Ishikawa (cell line): ENCODE results near the gene DDR2.

Experiments used
- CEBPB ChIP-seq: IDR thresholded peaks from 2 replicates; pipeline ENCODE4 v1.6.1; 2012
- CREB1 ChIP-seq: IDR thresholded peaks from 2 replicates; pipeline ENCODE4 v1.6.1; 2012; ENCODE audit warnings: low read depth
- EGR1 ChIP-seq: IDR thresholded peaks from 2 replicates; pipeline ENCODE4 v1.6.1; 2012
- EP300 ChIP-seq: IDR thresholded peaks from 2 replicates; pipeline ENCODE4 v1.6.1; 2012; ENCODE audit warnings: borderline replicate concordance
- FOXM1 ChIP-seq: IDR thresholded peaks from 2 replicates; pipeline ENCODE4 v1.6.1; 2012; ENCODE audit warnings: low read depth, borderline replicate concordance
- MAX ChIP-seq: IDR thresholded peaks from 2 replicates; pipeline ENCODE4 v1.6.1; 2012
- NFIC ChIP-seq: IDR thresholded peaks from 2 replicates; pipeline ENCODE4 v1.6.1; 2012
- RAD21 ChIP-seq: IDR thresholded peaks from 2 replicates; pipeline ENCODE4 v1.6.1; 2012; ENCODE audit warnings: low read depth
- TAF1 ChIP-seq: IDR thresholded peaks from 2 replicates; pipeline ENCODE4 v1.6.1; 2012; ENCODE audit warnings: low read depth, mild to moderate bottlenecking
- TCF12 ChIP-seq: IDR thresholded peaks from 2 replicates; pipeline ENCODE4 v1.6.1; 2012; ENCODE audit warnings: low read depth
- TEAD4 ChIP-seq: IDR thresholded peaks from 2 replicates; pipeline ENCODE4 v1.6.1; 2012
- YY1 ChIP-seq: IDR thresholded peaks from 2 replicates; pipeline ENCODE4 v1.6.1; 2012; ENCODE audit warnings: low read depth
- ZBTB7A ChIP-seq: IDR thresholded peaks from 2 replicates; pipeline ENCODE4 v1.6.1; 2012; ENCODE audit warnings: low read depth
- TF ChIP-seq, protein P1 (sequence below): IDR thresholded peaks from 2 replicates; pipeline ENCODE4 v1.6.1; 2012
- TF ChIP-seq, protein P2 (sequence below): IDR thresholded peaks from 2 replicates; pipeline ENCODE4 v1.6.1; 2012; ENCODE audit warnings: low read depth, mild to moderate bottlenecking

The DDR2 gene

GRCh38 chr1:162661336-162661735, 29.1 kb downstream of the DDR2 start:
- TF ChIP-seq TAF1 (no peak), EGR1 (no peak), CEBPB (no peak), YY1 (no peak), ZBTB7A (no peak), TCF12 (no peak), EP300 (no peak), MAX (no peak), NFIC (no peak), TEAD4 (no peak), FOXM1 (no peak)
- TF ChIP-seq, protein P1, sequence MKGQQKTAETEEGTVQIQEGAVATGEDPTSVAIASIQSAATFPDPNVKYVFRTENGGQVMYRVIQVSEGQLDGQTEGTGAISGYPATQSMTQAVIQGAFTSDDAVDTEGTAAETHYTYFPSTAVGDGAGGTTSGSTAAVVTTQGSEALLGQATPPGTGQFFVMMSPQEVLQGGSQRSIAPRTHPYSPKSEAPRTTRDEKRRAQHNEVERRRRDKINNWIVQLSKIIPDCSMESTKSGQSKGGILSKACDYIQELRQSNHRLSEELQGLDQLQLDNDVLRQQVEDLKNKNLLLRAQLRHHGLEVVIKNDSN, result no peak

GRCh38 chr1:162662013-162662412, 29.7 kb downstream of the DDR2 start:
- TF ChIP-seq MAX (no peak), EGR1 (no peak), YY1 (no peak), RAD21 (no peak), CREB1 (no peak), EP300 (no peak), TCF12 (no peak), NFIC (no peak), TEAD4 (no peak), ZBTB7A (no peak), CEBPB (no peak), FOXM1 (no peak), TAF1 (no peak)
- TF ChIP-seq, protein P1, result no peak
- TF ChIP-seq, protein P2, sequence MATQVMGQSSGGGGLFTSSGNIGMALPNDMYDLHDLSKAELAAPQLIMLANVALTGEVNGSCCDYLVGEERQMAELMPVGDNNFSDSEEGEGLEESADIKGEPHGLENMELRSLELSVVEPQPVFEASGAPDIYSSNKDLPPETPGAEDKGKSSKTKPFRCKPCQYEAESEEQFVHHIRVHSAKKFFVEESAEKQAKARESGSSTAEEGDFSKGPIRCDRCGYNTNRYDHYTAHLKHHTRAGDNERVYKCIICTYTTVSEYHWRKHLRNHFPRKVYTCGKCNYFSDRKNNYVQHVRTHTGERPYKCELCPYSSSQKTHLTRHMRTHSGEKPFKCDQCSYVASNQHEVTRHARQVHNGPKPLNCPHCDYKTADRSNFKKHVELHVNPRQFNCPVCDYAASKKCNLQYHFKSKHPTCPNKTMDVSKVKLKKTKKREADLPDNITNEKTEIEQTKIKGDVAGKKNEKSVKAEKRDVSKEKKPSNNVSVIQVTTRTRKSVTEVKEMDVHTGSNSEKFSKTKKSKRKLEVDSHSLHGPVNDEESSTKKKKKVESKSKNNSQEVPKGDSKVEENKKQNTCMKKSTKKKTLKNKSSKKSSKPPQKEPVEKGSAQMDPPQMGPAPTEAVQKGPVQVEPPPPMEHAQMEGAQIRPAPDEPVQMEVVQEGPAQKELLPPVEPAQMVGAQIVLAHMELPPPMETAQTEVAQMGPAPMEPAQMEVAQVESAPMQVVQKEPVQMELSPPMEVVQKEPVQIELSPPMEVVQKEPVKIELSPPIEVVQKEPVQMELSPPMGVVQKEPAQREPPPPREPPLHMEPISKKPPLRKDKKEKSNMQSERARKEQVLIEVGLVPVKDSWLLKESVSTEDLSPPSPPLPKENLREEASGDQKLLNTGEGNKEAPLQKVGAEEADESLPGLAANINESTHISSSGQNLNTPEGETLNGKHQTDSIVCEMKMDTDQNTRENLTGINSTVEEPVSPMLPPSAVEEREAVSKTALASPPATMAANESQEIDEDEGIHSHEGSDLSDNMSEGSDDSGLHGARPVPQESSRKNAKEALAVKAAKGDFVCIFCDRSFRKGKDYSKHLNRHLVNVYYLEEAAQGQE, result no peak

GRCh38 chr1:162663086-162663485, 30.8 kb downstream of the DDR2 start:
- no peak for TF ChIP-seq TEAD4
- TF ChIP-seq TAF1, result no peak
- no peak for TF ChIP-seq TCF12
- TF ChIP-seq, protein P1, result no peak
- no peak for TF ChIP-seq ZBTB7A
- TF ChIP-seq NFIC, result no peak
- no peak for TF ChIP-seq MAX
- TF ChIP-seq EGR1, result no peak
- no peak for TF ChIP-seq RAD21
- no peak for TF ChIP-seq CREB1
- TF ChIP-seq EP300, result no peak
- no peak for TF ChIP-seq CEBPB
- no peak for TF ChIP-seq FOXM1
- TF ChIP-seq, protein P2, result no peak
- no peak for TF ChIP-seq YY1

DNA sequence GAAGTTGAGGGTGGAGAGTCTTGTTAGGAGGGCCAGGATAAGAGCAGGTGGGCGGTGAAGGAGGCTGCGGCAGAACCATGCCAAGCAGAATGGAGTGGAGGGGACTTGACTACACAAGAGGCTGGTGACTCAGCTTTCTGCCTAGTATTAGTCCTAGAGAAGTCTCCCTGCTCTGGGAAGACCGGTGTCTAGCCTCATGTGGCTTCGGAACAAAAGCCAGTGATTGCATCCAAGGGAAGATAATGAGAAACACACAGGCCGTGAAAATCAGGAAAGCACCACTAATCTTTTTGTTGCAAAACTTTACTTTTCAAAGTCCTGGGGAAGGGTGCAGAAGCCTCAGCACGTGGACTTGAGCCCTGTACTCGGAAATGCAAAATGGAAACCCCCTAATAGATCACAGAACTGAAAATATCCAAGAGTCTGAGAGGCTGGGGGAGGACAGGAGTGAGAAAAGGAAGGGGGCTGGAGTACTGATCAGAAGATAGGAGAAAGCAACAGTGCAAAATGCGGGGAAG, 31.4 kb downstream of the DDR2 start:
- TF ChIP-seq CEBPB (no peak), EGR1 (no peak), NFIC (no peak)
- TF ChIP-seq, protein P1, result no peak
- TF ChIP-seq, protein P2, result no peak
